NCI-H2227 treated with DMSO at 0.1 percent for 48 hours (cell line): ENCODE results near the gene SHISA3.

ENCODE experiments used
- DNase-seq: peaks from one replicate; lab custom pipeline; 2025; lab: John Stamatoyannopoulos, UW

Gene SHISA3

DNA sequence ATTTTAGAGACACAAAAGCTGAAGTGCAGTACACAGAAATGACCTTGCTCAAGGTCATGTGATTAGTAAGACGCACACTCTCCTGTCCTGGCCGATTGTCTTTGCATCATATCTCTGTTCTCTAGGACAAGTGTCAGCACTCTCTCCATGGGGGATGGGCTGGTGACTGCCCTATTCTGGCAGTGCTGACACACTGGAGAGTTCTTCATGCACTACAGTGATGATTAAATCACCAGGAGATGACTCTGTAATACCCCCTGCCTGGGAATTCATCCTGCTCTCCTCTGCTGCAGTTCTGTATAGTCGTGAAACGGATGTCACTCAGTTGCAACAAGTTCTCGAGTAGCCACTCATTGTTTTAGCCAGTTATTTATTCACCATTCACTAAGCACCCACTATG is 5.3 kb upstream of the SHISA3 start:
- DNase-seq: no peak

DNA sequence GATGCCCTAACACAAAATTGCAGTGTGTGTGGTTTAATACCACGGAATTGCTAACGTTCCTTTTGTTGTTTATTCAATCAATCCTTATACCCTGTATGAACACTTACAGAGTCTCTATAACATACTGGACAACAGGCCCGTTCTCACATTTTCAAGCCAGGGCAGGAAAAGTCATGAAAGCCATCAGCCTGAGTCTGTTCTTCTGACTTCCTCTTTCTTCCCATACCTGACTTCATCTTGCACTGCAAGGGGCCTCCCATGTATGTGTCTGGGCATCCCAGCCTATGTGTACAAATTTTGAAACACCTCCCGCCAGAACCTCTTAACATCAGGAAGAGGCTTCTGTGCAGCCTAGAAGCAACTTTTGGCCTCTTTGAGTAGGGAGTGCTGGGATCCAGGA is 4.9 kb upstream of the SHISA3 start:
- no peak for DNase-seq

DNA sequence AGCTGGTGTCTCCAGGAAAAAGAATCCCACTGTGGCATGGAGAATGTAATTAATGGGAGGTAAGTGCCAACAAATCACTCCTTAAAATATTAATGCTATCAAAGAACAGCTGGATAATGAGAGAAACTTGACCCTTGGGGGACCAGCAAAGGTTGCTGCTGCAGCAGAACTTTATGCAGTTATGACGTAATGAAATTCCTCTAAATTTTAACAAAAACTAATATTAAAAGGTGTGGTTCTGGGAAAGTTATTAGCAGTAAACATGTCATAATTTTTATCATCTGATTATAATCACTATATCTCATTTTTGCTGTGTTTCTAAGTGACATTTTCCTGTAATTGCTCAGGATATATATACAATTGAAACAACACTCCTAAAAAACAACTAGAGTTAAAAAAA is 1.7 kb upstream of the SHISA3 start:
- DNase-seq: no peak

DNA sequence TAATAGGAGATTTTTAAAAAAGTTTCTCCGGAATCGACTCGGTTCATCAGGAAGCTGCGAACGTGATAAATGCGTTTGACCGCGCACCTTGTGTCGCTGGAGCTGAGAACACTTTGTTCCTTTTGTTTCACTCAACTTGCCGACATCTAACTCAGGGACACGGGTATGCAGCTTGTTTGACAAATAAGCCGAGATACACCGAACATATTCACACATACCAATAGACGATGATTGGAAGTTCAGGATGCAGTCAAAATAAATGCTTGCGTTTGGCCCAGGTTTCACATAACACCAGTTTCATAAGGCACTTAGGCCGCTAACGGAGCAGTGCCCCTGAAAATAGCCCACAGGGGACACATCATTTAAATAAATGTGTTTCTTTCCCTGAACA is 932 bp upstream of the SHISA3 start:
- no peak for DNase-seq

GRCh38 chr4:42397635-42398170 is 415 bp downstream of the SHISA3 start:
- no peak for DNase-seq

DNA sequence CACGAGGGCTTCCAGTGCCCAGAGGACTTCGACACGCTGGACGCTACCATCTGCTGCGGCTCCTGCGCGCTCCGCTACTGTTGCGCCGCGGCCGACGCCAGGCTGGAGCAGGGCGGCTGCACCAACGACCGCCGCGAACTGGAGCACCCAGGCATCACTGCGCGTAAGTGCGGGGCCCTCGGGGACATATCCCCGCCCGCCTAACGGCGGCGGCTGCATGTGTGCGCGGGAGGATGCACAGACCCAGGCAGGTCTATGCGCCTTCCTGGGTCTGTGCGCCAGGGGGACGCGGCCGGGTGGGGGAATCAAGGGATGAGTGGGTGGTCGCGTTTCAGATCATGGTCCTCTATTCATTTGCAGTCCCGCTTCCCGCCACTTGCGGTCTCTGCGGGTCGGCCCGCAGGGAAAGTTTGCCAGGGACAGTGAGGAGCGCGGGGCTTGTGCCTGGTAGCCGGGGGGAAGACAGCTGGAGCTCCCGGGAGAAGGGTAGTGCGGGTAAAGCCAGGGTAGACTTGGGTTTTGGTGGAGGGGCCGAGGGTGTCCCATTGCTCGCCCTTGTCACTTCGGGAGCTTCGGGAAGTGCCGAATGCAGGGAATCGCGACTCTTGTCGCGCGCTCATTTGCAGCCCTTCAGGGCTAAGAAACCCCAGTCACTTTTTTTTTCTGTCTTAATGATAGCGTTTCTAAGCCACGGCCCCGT is 1.0 kb downstream of the SHISA3 start:
- DNase-seq: no peak

DNA sequence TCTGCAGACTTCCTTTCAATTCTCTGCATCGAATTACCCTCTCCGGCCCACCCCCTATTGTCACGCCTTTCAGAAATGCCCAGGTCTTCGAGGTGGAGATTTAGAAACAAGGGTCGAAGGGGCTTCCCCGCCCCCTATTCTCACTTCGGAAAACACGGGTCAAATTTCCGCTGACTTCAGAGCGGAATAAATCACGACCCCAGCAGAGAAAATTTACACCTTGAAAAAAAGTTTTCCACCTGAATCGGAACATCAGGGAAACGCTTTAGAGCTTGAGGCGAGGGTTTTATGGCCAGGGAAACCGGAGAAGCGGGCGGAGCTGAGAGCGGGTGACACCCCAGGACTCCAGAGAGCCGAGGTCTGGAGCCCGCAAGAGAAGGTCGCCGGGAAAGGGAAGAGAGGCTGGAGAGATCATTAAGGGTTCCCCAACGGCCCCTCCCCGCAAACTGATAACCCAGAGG is 1.6 kb downstream of the SHISA3 start:
- no peak for DNase-seq

- DNase-seq: no peak
Measured at GRCh38 chr4:42399393-42399792, 2.1 kb downstream of the SHISA3 start.

DNA sequence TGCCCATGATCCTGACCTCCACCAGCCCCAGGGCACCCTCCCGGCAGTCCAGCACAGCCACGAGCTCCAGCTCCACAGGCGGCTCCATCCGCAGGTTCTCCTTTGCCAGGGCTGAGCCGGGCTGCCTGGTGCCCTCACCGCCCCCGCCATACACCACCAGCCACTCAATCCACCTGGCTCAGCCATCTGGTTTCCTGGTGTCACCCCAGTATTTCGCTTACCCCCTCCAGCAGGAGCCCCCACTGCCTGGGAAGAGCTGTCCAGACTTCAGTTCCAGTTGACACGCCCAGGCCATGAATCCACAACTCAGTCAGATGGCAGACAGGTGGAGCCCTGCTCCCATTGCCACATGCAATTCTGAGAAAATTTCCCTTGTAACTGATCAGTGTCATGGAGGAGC is 3.9 kb downstream of the SHISA3 start:
- DNase-seq: no peak

DNA sequence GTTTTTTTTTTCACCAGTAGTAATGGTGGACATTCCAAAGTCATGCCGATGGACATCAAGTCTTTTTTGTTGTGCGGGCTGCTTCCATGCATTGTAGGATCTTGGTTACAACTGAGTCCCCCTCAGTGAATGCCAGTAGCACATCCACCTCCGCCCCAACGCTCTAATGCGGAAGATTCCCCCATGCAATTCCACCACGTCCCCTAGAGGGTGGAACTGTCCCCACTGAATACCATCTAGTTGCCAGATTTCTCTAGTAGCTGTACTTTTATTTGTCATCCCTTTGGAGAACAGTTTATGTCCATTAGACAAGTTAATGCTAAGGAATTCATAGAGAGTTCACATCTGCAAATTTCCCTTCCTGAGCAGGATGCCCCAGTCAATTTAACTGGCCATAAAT is 6.7 kb downstream of the SHISA3 start:
- no peak for DNase-seq

DNA sequence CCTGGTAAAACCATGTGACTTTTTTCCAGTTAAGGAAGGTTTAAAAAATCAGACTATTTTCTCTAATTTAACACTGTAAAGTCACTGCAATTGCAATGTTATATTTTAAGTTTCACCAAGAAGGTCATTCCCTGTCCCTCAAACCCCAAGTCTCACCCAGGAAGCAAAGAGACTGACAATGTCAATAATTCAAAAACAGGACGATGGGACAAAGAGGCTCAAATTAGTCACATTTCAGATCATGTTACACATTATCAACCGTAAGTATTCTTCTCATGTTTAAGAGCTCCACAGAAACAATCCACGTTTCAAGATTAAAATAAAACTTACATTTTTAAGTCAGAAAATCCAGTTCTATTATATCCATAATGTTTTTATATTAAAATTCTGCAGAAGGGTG is 13.2 kb downstream of the SHISA3 start:
- DNase-seq: no peak

GRCh38 chr4:42411803-42412202 is 14.5 kb downstream of the SHISA3 start:
- DNase-seq: no peak

- no peak for DNase-seq
Measured at GRCh38 chr4:42412251-42412650, 15.0 kb downstream of the SHISA3 start.

GRCh38 chr4:42415281-42415680 is 18.0 kb downstream of the SHISA3 start:
- DNase-seq: no peak

DNA sequence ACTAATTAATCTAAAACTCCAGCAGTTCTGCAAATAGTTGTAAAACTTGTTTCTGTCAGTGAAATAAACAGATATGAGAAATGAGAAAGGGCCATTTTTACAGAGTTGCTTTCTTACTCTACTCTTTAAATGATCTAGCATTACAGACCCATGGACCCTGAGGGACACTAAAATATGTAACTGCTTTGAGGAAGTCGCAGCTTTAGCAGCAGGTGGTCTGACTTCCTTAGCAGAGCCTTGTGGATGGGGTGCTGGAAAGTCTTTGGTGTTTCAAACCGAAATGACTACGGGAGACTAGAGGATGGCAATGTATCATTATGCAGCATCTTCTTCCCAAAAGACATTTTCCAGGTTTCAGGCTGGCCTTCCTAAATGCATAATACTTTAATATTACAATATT is 18.7 kb downstream of the SHISA3 start:
- no peak for DNase-seq

GRCh38 chr4:42417550-42417949 is 20.3 kb downstream of the SHISA3 start:
- no peak for DNase-seq

DNA sequence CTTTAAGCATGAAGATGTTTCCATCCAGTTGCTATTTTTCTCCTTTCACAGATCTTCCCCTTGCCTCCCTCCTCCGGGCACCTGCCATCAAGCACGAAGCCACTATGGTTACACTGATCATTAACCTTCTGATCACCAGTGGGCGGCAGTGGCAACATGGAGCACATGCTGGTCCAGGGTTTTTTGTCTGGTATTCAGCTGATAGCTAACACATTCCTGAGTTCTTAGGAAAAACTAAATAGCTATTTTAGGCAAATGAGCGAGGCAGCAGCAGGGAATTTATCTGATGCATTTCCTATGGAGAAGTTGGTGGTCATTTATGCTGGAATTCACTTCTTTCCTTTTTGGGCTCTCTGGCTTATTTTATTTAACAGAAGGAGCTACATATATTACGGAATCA is 22.9 kb downstream of the SHISA3 start:
- DNase-seq: no peak

DNA sequence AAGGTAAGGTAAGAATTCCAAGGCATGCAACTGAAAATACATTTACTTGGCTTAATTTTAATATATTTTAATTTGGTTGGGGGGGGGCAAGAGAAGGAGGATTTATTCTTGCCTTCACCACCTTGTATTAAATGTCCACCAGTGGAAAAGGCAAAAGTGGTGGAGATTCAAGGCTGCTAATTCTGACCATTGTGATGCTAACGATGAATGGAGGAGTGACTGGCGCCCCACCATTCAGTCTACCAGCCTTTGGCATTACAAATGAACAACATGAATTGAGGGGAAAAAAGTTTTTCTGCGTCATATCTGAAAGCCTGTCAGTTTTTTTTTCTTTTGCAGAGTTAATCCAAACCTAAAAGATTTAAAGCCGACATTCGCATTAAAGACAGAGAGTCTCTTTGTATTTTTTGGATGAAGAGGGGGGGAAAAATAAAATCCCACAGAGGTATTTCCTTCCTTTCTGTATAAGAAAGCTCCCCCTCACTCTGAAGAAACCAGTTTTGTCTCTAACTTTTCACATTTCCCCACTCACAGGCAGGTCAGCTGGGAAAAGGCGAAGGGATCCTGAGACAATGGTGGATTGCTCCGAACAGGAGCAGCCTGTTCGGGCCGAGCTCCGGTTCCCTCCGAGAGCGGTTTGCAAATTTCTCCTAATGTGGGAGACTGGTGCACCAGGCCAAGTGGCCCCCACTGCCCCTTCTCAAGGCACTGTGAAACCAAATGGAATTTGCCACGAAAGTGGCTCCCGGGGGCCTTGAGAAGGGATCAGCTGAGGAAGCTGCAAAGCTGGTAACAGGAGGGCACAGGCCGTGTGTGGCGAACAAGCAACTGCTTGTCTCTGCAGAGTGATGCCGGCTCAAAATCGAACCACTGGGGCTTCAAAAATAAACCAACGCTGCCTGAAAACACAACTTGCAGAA is 28.1 kb downstream of the SHISA3 start:
- no peak for DNase-seq

GRCh38 chr4:42428036-42428435 is 30.7 kb downstream of the SHISA3 start:
- no peak for DNase-seq

DNA sequence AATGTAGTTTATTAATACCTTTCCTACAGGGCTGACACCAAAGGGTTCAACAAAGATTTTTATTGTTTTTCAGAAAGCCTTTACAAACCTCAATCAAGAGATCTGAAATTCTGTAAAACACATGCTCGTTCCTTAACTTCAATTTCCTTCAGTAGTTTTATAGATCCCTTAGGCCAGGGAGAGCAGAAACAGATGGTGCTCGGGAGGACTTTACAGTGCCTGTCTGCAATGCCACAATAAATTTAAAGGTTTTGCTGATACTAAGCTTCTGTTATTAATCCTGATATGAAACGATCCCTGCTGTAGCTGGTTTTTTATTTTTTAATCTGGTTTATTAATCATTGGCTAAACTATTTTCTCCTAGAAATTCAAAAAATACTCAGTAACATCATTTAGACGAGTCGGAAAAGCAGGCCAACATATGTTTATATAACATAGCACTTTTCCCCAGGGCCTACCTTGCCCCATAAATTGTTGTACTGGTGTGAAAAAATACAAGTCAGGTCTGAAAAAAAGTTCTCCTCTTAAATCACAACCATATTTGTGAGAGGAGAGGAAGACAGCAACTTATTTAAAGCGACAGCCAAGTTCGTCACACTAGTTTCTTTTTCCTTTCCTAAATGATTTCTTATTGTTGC is 39.8 kb downstream of the SHISA3 start:
- DNase-seq: no peak

- DNase-seq: no peak
Measured at GRCh38 chr4:42440083-42440482, 42.8 kb downstream of the SHISA3 start.

GRCh38 chr4:42442601-42443000 is 45.3 kb downstream of the SHISA3 start:
- no peak for DNase-seq

DNA sequence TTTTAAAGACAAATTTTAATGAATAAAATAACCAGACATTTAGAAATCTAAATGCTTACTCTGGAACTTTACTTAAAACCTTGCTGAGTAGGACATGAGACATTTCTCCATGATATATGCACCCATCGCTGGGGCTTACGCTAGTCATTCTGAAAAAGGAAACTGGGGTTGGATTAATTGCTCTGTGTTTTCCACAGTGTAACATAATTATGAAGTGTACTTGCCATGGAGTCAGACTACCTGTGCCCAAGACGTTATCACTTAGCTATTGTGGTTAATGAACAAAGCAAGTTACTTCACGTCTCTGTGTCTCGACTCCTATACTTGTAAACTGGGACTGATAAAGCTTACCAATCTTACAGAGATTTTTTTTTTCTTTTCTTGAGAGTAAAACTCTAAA is 47.8 kb downstream of the SHISA3 start:
- DNase-seq: no peak
